BLaER1 treated with 17β-estradiol and CSF1 and Interleukin-3, amounts not matched to agents 10 nM and 100 nM (cell line): ENCODE results near the gene DIAPH2.
A peak's percentile ranks its signal among the peaks of the same experiment; 100 is the strongest.

Experiments
- H3K27ac ChIP-seq, 11 experiments: shearing (Covaris generic); formaldehyde crosslinking; 2 replicates each; pipeline ENCODE4 v1.8.1; 2022
- H3K27me3 ChIP-seq, 11 experiments: shearing (Covaris generic); formaldehyde crosslinking; 2 replicates each; pipeline ENCODE4 v1.8.1; 2022
- H3K36me3 ChIP-seq, 11 experiments: shearing (Covaris generic); formaldehyde crosslinking; 2 replicates each; pipeline ENCODE4 v1.8.1; 2022
- H3K4me1 ChIP-seq, 10 experiments: shearing (Covaris generic); formaldehyde crosslinking; 2 replicates each; pipeline ENCODE4 v1.8.1; 2022
- H3K4me2 ChIP-seq, 11 experiments: shearing (Covaris generic); formaldehyde crosslinking; 2 replicates each; pipeline ENCODE4 v1.8.1; 2022
- H3K4me3 ChIP-seq, 10 experiments: shearing (Covaris generic); formaldehyde crosslinking; 2 replicates each; pipeline ENCODE4 v1.8.1; 2022
- H3K9ac ChIP-seq, 11 experiments: shearing (Covaris generic); formaldehyde crosslinking; 2 replicates each; pipeline ENCODE4 v1.8.1; 2022
- H3K9me3 ChIP-seq, 11 experiments: shearing (Covaris generic); formaldehyde crosslinking; replicated peaks in 1 of 11; 2 replicates each; pipeline ENCODE4 v1.8.1; 2022
- H4K20me1 ChIP-seq, 11 experiments: shearing (Covaris generic); formaldehyde crosslinking; 2 replicates each; pipeline ENCODE4 v1.8.1; 2022
- Cebpa-rat ChIP-seq, 11 experiments: shearing (Covaris generic); IDR thresholded peaks; 2 replicates each; pipeline ENCODE4 v1.8.1; 2022

The DIAPH2 gene

DNA sequence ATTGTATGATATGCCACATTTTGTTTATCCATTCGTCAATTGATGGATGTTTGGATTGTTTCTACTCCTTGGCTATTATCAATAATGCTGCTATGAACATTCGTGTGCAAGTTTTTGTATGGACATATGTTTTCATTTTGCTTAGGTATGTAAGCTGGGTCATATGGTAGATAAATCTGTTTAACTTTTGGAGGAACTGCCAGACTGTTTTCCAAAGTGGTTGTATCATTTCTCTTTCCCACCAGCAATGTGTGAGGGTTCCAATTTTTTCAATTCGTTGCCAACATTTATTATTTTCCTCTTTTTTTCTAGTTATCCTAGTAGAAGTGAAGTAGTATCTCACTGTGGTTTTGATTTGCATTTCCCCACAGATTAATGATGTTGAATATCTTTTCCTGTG, 71.8 kb downstream of the DIAPH2 start:
- no peak overlapping the region for H3K4me2 ChIP-seq
- H3K27ac ChIP-seq: no peak overlapping the region
- H3K4me3 ChIP-seq: no peak overlapping the region
- peaks cover 0 to 38% (median 5%) of the 10 kb centered on the region in 11 experiments; a peak in 11 of 22 replicates for H3K36me3 ChIP-seq
- peaks cover 53 to 95% (median 85%) of the 10 kb centered on the region in 11 experiments for H3K27me3 ChIP-seq
- H4K20me1 ChIP-seq: peaks cover 0 to 4% (median 0%) of the 10 kb centered on the region in 11 experiments; a peak in 3 of 22 replicates
- peaks cover 0 to 5% (median 0%) of the 10 kb centered on the region in 11 experiments; a peak in 3 of 22 replicates for H3K9me3 ChIP-seq
- no peak overlapping the region for H3K9ac ChIP-seq
- H3K4me1 ChIP-seq: no peaks in the 10 kb centered on the region
- no peak for TF ChIP-seq Cebpa-rat (IDR thresholded peaks at IDR 0.05)

DNA sequence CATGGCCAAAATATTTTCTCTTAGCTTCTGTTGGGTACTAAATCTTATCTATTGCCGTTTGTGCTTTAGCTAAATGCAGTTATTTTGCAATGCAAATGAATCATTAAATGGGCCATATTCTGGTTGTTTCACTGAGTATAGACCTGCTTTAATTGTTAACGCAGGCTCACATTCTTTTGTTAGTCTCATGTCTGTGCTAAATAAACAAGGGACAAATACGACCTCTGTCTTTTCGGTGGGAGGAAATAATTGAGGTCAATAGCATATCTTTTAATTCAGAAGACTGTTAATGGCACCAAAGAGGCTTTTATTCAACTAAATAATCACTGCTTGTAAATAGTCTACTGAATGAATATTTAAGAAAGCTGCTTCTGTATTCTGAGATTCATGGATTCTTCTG, 76.9 kb downstream of the DIAPH2 start:
- Histone ChIP-seq H3K4me2 (no peak overlapping the region), H4K20me1 (peaks cover 0 to 13% (median 0%) of the 10 kb centered on the region in 11 experiments; a peak in 3 of 22 replicates), H3K27ac (no peak overlapping the region), H3K36me3 (peaks cover 0 to 14% (median 4%) of the 10 kb centered on the region in 11 experiments; a peak in 4 of 22 replicates), H3K9ac (no peak overlapping the region), H3K9me3 (peaks cover 0 to under 1% (median 0%) of the 10 kb centered on the region in 11 experiments; a peak in 2 of 22 replicates), H3K4me3 (no peak overlapping the region), H3K27me3 (peaks cover 76 to 100% (median 91%) of the 10 kb centered on the region in 11 experiments), H3K4me1 (0 out of 20 replicates have a peak, but pooled peaks cover 0 to 5% (median 0%) of the 10 kb centered on the region in 10 experiments)
- TF ChIP-seq Cebpa-rat (IDR thresholded peaks at IDR 0.05): no peak

DNA sequence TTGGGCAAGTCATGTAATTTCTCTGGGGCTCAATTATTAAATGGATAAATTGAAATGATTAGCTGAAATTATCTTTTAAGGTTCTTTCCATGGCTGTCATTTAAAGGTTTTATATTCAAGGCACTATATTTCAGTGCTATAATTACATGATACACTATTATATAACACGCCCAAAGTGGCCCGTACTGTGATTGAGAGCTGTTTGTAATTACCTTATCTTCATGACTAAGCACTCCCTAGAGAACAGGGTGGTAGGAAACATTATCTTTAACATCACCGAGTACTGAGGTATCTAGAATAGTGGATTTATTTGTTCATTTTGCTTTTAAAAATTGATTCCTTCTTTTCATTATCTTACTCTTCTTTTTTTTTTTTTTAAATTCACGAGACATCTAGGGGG, 79.0 kb downstream of the DIAPH2 start:
- Histone ChIP-seq H3K9ac (no peak overlapping the region), H3K27me3 (peaks cover 82 to 100% (median 92%) of the 10 kb centered on the region in 11 experiments), H3K36me3 (peaks cover 0 to 5% (median 0%) of the 10 kb centered on the region in 11 experiments; a peak in 1 of 22 replicates), H3K27ac (no peak overlapping the region), H3K9me3 (no peaks in the 10 kb centered on the region), H4K20me1 (peaks cover 0 to 17% (median 6%) of the 10 kb centered on the region in 11 experiments; a peak in 10 of 22 replicates), H3K4me1 (0 out of 20 replicates have a peak, but pooled peaks cover 0 to 5% (median 0%) of the 10 kb centered on the region in 10 experiments), H3K4me2 (no peak overlapping the region), H3K4me3 (no peak overlapping the region)
- TF ChIP-seq Cebpa-rat (IDR thresholded peaks at IDR 0.05): no peak

DNA sequence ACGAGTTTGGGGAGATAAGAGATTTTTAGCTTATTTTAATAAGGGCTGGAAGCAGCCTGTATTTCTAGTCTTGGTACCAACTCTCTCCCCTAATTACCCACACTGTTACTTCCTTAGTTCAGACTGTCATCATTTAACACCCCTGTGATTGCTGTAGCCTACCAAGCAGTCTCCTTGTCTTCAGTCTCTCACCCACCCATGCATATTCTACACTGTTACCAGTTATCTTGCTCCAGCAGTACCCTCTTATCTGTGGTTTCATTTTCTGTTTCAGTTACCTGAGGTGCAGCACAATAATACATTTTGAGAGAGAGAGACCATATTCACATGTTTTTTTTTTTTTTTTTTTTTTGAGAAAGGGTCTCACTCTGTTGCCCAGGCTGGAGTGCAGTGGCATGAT, 80.2 kb downstream of the DIAPH2 start:
- Histone ChIP-seq H3K4me3 (no peak overlapping the region), H3K27ac (no peak overlapping the region), H3K9ac (no peak overlapping the region), H3K9me3 (no peaks in the 10 kb centered on the region), H3K4me1 (0 out of 20 replicates have a peak, but pooled peaks cover 0 to 5% (median 0%) of the 10 kb centered on the region in 10 experiments), H4K20me1 (peaks cover 0 to 30% (median 12%) of the 10 kb centered on the region in 11 experiments; a peak in 13 of 22 replicates), H3K36me3 (no peaks in the 10 kb centered on the region), H3K4me2 (no peak overlapping the region), H3K27me3 (peaks cover 81 to 100% (median 95%) of the 10 kb centered on the region in 11 experiments)
- no peak for TF ChIP-seq Cebpa-rat (IDR thresholded peaks at IDR 0.05)

DNA sequence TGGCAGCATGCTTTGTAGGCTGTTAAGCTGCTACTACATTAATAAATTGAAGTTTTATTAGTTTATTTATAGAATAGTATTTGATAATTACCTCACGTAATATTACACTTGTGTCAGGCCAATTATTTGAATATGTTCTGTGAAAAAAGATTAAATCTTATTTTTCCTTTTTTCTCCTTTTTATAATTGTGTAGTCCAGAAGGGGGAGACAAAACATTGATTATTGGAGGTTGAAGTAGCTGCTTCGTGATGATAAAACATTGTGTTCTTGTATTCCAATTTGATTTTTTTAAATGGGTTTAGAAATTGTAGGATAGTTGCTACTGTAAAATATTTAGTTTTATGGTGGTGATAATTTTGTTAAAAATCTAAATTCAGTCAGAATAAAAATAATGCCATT, 85.7 kb downstream of the DIAPH2 start:
- H3K4me3 ChIP-seq: no peak overlapping the region
- H3K4me2 ChIP-seq: no peak overlapping the region
- TF ChIP-seq Cebpa-rat (IDR thresholded peaks at IDR 0.05): no peak
- H3K9me3 ChIP-seq: no peaks in the 10 kb centered on the region
- peaks cover 0 to 13% (median 0%) of the 10 kb centered on the region in 10 experiments; a peak in 4 of 20 replicates for H3K4me1 ChIP-seq
- no peak overlapping the region for H3K27ac ChIP-seq
- peaks cover 0 to 40% (median 17%) of the 10 kb centered on the region in 11 experiments; a peak in 14 of 22 replicates for H4K20me1 ChIP-seq
- no peak overlapping the region for H3K9ac ChIP-seq
- no peaks in the 10 kb centered on the region; a peak in 1 of 22 replicates for H3K36me3 ChIP-seq
- H3K27me3 ChIP-seq: peaks cover 73 to 95% (median 86%) of the 10 kb centered on the region in 11 experiments

DNA sequence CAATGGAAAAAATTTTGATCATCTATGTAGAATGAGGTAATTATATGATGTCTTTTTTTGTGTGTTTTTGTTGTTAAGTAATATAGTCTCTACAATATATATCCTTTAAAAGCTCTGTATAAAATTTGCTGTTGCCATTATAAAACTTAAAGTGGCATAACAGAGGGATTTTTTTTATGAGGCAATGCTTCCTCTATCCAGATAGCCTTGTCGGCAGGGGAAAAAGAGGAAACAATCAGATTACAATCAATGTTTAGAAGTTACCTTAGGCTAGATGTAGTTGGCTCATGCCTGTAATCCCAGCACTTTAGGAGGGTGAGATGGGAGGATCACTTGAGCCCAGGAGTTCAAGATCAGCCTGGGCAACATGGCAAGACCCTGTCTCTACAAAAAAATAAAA, 86.8 kb downstream of the DIAPH2 start:
- Histone ChIP-seq H3K4me3 (no peak overlapping the region), H3K4me2 (0 out of 22 replicates have a peak overlapping the region, but pooled peaks of 1 of the 11 experiments have one; percentile 3), H4K20me1 (peaks cover 0 to 40% (median 17%) of the 10 kb centered on the region in 11 experiments; a peak in 14 of 22 replicates), H3K27me3 (peaks cover 68 to 95% (median 86%) of the 10 kb centered on the region in 11 experiments), H3K9ac (no peak overlapping the region), H3K36me3 (no peaks in the 10 kb centered on the region; a peak in 1 of 22 replicates), H3K27ac (no peak overlapping the region), H3K4me1 (peaks cover 0 to 13% (median 0%) of the 10 kb centered on the region in 10 experiments; a peak in 4 of 20 replicates), H3K9me3 (no peaks in the 10 kb centered on the region)
- no peak for TF ChIP-seq Cebpa-rat (IDR thresholded peaks at IDR 0.05)

DNA sequence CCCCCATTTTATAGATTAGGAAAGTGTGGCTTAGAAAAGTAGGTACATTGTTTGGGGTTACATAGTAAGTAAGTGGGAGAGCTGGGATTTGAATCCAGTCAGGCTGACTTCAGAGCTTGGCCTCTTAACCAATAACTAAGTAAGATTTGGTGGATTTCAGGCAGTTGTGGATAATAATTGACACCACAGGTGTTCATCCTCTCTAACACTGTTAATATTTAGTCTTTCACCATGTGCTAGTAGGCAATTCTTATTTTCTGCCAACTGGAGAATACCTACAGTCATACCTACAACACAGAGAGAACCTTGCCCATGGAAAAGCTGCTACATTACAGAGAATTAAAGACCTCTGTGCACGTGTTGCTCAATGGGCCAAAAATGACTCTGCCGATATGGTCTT, 89.5 kb downstream of the DIAPH2 start:
- Histone ChIP-seq H3K36me3 (no peaks in the 10 kb centered on the region; a peak in 1 of 22 replicates), H3K27ac (no peak overlapping the region), H4K20me1 (peaks cover 0 to 17% (median 9%) of the 10 kb centered on the region in 11 experiments; a peak in 12 of 22 replicates), H3K4me3 (no peak overlapping the region), H3K27me3 (peaks cover 49 to 91% (median 69%) of the 10 kb centered on the region in 11 experiments), H3K4me2 (no peak overlapping the region), H3K9ac (no peak overlapping the region), H3K4me1 (peaks cover 0 to 13% (median 0%) of the 10 kb centered on the region in 10 experiments; a peak in 4 of 20 replicates), H3K9me3 (no peaks in the 10 kb centered on the region)
- TF ChIP-seq Cebpa-rat (IDR thresholded peaks at IDR 0.05): no peak

DNA sequence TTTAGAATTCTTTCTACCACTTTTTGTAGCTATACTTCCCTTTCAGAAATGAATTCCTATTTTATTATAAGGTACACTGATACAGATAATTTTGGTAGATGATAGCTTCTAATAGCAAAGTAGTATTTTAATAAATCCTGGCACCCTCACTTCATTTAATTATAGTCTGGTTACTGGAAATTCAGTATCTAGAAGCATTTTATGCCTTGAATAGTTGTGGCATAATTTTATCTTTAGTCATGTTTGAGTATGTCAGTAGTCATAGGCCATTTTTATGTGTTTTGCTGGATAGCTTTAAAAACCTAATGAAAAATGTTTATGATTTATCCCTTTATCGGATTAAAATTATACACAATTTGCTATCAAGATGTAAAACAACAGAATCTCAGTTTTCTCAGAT, 92.3 kb downstream of the DIAPH2 start:
- TF ChIP-seq Cebpa-rat (IDR thresholded peaks at IDR 0.05): no peak
- H3K9me3 ChIP-seq: no peaks in the 10 kb centered on the region
- no peak overlapping the region for H3K4me2 ChIP-seq

DNA sequence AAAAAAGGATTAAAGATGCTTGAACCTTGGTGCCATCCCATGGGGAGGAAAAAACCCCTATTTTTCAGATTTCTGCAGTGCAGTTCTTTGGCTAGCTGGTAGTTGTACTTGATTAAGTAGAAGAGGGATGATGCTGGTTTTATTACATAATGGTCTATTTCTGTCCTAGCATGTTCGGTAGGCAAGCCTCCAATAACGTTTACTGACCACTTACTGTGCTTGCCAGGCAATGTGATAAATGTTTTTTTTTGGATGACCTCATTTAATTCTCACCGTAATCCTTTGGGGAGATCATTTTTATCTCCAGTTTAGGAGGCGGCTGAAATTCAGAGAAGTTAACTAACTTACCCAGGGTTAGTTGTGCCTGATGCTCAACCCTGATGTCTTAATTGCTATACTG, 106.9 kb downstream of the DIAPH2 start:
- Histone ChIP-seq H3K27me3 (peaks cover 78 to 100% (median 94%) of the 10 kb centered on the region in 11 experiments), H3K9ac (no peak overlapping the region), H3K27ac (no peak overlapping the region), H3K4me2 (no peak overlapping the region), H3K36me3 (no peaks in the 10 kb centered on the region), H4K20me1 (peaks cover 0 to 37% (median 20%) of the 10 kb centered on the region in 11 experiments; a peak in 14 of 22 replicates), H3K9me3 (no peaks in the 10 kb centered on the region), H3K4me3 (no peak overlapping the region), H3K4me1 (peaks cover 0 to 7% (median 0%) of the 10 kb centered on the region in 10 experiments; a peak in 2 of 20 replicates)
- no peak for TF ChIP-seq Cebpa-rat (IDR thresholded peaks at IDR 0.05)

More for the DNA sequence above, 92.3 kb downstream of the DIAPH2 start:
- H3K36me3 ChIP-seq: no peaks in the 10 kb centered on the region; a peak in 1 of 22 replicates
- H3K9ac ChIP-seq: no peak overlapping the region
- H3K27me3 ChIP-seq: peaks cover 44 to 89% (median 69%) of the 10 kb centered on the region in 11 experiments
- H3K27ac ChIP-seq: no peak overlapping the region
- H3K4me3 ChIP-seq: no peak overlapping the region
- H4K20me1 ChIP-seq: peaks cover 0 to 7% (median 0%) of the 10 kb centered on the region in 11 experiments; a peak in 5 of 22 replicates
- H3K4me1 ChIP-seq: peaks cover 0 to under 1% (median 0%) of the 10 kb centered on the region in 10 experiments; a peak in 3 of 20 replicates
